ENCODE results near the gene KIAA1614.

Gene KIAA1614

DNA sequence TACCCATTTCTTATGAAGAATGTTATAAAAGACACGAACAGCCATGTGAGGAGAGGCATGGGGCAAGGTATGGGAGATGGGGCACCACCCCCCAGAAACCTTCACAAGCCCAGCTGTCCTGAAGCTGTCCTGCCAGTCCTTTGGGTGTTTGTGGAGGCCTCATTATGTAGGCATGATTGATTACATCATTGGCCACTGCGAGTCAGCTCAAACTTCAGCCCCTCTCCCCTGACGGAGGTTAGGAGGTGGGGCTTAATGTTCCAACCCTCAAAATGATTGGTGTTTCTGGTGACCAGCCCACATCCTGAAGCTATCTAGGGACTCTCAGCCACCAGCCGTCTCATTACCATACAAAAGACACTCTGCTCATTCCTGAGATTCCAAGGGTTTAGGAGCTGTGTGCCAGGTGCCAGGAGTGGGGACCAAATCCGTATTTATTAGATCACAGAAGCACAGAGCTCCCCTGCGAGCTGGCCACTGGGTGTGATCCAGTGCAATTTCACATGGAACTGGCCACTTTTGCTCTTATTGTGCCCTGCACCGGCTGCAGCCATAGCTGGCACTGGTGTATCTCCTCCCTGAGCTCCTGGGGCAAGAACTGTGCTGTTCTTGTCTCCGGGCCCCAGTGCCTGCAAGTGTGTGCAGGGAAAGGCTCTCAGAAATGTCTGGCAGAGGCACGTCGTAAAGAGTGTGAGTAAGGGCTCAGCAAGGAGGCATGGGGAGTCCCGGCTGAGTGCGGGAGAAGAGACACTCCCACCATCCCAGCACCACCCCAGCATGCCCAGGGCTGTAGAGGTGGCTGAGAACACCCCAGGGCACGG lies 10.5 kb downstream of the KIAA1614 start:
- no peak for DNase-seq (ENCODE audit: low read depth in 2 of 2, low spot score in 1 of 2)

DNA sequence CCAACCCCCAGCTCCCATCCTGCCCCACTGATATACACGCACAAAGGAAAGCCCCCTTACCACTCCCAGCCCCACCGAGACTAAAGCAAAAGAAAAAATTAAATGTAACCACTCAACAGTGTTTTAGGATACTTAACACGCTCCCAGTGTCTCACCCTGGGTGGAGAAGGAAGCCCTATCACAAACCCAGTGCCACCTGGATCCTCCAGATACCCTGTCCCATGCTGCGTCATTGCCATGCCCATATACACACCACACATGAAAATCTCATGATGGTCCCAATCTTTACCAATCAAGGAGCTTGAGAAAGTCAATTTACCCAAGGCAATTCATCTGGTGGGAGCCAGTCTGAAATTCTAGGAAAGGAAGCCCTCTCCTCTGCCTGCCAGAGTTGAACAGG lies 11.2 kb downstream of the KIAA1614 start:
- no peak for DNase-seq (ENCODE audit: low read depth in 2 of 2, low spot score in 1 of 2)

DNA sequence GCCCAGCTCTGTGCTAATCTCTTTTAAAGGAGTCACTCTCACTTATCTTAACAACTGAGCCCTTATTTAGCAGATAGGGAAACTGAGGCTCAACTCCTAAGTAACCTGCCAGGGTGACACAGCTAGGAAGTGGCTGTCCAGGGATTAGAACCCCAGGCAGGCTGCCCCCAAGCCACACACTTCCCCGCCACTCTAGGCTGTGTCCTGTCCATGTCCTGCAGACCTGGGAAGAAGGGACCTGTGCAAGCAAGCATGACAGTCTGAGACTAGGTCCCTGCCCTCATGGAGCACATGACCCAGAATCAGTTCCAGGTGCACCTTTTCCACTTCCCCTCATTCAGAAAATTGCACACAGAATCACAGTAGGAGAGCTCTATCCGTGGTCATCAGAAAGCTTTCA lies 12.2 kb downstream of the KIAA1614 start:
- DNase-seq (ENCODE audit: low read depth in 2 of 2, low spot score in 1 of 2): no peak

DNA sequence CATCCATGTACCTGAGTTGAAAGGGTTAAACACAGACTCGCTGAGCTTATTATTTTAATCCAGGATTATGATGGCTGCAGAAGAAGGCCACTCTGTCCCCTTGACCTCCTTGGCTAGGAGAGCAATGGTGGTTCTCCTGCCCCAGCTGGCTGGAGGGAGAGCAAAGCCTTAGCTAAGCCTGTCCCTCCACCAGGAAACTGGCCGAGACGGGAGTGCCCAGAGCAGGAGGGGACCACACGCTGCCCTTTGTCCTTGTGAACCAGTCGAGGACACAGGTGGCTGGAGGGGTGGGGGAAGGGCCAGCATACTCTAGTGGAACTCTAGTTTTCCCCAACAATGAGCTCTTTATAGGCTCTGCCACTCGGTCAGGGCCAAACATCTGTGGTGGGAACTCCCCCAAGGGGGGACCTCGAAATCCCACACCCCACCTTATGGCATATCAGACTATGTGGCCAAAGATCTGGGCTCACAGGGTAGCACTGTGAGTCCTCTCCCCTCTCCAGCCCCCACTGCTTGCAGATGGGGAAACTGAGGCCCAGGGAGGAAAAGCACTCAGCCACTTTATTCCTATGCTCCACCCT lies 12.9 kb downstream of the KIAA1614 start:
- DNase-seq (ENCODE audit: low read depth in 2 of 2, low spot score in 1 of 2): no peak

DNA sequence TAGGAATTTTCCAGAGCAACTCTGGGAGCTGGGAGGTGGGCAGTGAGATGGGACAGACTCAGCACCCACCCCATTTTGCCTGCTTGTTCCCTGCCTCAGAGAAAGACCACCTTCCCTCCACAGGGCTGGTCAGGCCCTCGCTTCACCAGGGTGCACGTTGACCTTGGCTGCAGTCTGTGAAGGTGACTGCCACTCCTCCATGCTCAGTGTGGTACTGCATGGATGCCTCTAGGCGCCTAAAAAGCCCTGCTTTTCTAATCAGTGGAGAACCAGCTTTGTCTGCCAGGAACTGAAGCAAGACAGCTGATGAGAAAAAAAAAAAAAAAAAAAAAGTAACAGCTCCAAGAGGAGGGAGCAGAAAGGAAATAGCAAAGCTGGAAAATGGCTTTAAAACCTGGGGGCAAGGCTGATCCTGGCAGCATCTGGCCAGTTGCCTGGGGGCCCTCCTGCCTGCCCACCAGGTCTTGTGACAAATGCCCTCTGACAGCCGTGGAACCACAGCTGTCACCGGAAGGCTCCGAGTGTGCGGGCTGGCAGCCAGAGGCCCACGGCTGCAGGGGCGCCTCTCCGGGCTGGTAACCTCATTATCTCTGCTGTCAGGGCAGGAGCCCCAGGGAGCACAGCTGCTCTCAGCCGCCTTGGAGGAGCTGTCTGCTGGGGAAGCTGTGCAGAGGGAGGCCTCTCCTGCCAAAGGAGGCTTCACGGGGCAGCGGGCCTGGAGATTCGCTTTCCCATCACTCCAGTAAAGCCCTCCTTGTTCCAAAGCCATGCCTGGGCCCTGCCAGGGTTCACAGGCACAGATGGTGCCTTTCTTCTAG lies 13.7 kb downstream of the KIAA1614 start:
- DNase-seq (ENCODE audit: low read depth in 2 of 2, low spot score in 1 of 2): no peak

DNA sequence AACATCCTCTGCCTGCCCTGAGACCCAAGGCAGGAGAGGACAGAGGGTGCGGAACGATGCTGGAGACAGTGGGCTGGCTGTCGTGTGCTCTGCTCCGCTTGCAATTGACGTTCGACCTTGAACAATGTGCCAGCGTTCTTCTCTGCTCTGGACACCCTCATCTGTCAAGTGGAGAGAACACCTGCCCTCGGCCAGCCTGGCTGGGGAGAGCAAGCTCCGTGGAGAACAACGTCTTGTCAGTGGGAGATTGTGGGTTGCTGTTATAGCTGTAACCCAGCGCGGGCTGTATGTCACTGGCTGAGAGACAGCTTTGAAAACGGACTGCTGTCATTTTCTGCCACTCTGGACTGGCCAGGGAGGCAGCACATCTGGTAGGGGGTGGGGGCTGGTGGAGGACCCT lies 14.7 kb downstream of the KIAA1614 start:
- no peak for DNase-seq (ENCODE audit: low read depth in 2 of 2, low spot score in 1 of 2)

DNA sequence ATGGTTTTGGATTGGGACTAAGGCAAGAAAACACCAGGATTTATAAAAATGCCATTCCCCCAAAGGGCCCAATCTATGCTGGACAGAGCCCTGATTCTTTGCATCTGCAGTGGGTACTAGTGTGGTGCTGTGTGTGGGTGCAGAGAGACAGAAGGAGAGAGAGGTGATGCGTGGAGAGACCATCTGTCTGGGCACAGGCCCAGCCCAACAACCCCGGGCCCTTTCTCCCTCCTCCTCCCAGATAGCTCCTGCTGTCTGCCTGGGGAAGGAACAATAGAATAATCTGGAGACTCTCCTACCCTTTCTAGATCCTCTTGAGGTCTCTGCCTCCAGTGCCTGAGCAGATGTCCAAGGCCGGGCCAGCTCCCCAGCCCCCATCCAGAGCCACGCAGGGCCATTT lies 15.1 kb downstream of the KIAA1614 start:
- DNase-seq (ENCODE audit: low read depth in 2 of 2, low spot score in 1 of 2): no peak

DNA sequence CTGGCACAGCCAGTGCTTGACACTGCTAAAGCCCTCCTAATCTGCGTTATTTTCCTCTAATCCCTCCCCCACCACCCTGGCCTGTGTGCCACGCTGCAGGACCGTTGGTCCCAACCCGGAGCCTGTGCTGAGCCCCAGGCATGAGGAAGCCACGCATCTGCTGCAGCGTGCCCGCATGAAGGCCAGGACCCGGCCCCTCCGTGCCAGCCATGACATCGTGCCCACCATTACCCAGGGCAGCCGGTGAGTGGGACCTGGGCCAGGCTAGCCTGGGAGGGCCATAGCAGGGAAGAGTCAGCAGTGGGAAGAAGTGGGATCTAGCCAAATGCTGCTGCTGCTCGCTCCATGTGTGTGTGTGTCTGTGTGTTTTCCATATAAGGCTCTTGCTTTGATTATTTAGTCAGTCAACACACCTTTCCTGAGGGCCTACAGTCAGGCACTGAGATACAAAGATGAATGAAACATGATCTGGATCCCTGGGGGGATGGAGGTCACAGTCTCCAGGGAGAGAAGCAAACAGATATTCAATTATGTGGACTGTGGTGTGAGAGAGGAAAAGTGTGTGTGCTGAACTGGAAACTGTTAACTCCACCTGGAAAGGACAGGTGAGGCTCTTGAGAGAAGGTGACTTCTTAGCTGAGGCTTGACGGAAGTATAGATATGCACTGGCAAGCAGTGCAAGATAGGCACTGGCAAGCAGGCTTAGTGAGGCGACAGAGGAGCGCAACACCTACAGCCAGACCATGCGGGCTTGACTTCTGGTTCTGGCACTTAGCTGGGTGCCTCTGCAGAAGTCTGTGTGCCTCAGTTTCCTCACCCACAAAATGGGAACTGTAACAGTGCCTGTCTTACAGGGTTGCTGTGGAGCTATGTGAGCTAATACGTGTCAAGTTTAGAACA lies 15.9 kb downstream of the KIAA1614 start:
- no peak for DNase-seq (ENCODE audit: low read depth in 2 of 2, low spot score in 1 of 2)

DNA sequence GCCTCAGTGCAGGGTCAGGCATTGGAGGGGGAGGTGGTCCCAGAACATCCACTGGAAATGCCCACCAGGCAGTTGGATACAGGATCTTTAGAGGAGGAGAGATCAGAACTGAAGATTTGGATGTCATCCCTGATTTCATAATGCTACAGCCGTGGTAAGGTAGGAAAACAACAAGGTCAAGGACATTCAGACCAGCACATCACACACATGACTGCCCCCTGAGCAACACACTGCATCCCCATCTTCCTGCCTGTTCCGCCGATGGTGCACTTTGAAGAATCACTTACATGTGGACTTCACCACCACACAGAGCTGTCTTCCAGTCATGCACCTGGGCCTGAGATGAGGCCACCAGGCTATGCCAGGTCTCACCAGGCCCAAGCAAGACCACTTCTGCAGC lies 16.7 kb downstream of the KIAA1614 start:
- no peak for DNase-seq (ENCODE audit: low read depth in 2 of 2, low spot score in 1 of 2)

DNA sequence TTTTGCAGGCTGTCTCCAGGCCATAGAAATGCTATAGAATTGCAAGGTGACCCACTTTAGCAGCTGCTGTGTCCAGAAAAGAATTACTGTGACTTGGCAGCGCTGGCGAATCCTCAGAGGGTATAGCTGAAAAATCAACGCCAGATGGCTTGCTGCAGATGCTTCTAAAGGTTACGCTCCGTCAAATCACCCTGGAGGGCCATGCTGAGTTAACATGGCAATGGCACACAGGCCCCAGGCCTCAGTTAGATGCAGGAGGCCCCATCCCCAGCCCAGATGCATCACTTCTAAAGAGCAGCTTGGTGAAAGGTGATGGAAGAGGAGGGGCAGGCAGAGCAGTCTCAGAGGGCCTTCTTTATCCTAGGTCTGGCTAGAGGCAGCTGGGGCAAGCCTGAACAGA lies 18.0 kb downstream of the KIAA1614 start:
- no peak for DNase-seq (ENCODE audit: low read depth in 2 of 2, low spot score in 1 of 2)

DNA sequence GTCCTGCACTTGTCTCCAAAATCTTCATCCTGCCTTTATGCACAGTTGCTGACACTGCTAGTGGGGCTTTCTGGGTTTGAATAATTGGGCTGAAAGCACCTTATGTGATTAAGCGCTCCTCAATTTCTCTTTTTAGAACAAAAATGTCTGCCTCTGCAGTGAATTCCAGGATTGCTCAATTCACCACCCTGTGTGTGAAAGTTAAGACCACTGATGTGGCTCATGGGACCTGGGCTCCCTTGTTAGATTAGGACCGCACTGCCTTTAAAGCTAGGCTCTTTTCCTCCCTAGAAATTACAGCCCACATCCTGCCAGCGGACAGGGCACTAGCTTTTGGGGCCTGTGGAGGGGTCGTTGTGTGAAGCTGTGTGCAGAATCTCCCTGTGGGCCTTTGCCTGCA lies 18.8 kb downstream of the KIAA1614 start:
- no peak for DNase-seq (ENCODE audit: low read depth in 2 of 2, low spot score in 1 of 2)

DNA sequence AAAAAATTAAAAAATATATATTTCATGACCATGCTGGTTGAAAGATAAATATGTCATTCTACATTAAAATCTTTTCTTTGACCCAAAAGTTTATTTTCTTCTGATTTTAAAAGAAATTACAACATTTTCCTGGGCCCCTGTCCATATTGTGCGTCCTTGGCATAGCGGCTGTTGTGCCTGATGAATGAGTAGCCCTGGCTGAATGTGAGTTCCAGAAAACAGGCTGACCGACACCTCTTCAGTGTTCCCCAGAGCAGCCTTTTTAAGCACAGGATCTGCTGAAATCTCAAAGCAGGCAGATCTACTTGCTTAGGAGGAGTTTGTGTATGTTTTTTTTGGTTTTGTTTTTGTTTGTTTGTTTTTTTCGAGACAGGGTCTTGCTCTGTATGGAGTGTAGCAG lies 19.7 kb downstream of the KIAA1614 start:
- no peak for DNase-seq (ENCODE audit: low read depth in 2 of 2, low spot score in 1 of 2)

DNA sequence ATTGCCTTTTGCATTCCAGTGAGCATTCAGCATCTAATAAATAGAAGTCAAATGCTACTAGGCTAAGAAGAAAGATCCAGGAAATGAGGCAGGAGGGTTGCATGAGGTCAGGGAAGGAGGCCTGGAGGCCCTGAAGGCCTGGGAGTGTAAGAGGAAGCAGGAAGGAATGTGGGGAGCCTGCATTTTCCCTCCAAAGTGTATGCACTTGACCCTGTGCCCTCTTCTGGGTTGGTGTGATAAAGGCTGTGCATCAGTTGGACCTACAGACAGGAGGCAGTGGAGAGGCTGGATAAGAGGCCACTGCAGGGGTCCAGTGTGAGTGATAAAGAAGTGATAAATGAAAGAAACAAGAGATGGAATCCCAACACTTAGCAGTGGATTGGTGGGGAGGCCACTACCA lies 20.4 kb downstream of the KIAA1614 start:
- no peak for DNase-seq (ENCODE audit: low read depth in 2 of 2, low spot score in 1 of 2)

DNA sequence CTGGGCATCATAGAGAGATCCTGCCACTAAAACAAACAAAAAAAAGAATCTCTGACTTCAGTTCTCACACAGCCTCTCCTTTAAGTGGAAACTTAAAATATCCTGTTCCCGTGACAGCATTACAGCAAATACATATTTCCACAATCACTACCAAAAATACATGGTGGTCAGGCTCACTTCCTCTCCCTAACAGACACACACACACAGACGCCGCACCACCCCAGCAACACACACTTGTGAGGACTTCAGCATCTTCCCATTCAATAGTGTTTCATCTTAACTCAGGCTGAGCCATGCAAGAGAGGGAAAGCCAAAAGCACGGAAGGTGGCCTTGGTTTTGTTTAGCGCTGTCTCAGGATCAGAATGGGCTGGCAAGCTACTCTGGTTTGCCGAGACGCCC lies 21.9 kb downstream of the KIAA1614 start:
- DNase-seq (ENCODE audit: low read depth in 2 of 2, low spot score in 1 of 2): no peak

DNA sequence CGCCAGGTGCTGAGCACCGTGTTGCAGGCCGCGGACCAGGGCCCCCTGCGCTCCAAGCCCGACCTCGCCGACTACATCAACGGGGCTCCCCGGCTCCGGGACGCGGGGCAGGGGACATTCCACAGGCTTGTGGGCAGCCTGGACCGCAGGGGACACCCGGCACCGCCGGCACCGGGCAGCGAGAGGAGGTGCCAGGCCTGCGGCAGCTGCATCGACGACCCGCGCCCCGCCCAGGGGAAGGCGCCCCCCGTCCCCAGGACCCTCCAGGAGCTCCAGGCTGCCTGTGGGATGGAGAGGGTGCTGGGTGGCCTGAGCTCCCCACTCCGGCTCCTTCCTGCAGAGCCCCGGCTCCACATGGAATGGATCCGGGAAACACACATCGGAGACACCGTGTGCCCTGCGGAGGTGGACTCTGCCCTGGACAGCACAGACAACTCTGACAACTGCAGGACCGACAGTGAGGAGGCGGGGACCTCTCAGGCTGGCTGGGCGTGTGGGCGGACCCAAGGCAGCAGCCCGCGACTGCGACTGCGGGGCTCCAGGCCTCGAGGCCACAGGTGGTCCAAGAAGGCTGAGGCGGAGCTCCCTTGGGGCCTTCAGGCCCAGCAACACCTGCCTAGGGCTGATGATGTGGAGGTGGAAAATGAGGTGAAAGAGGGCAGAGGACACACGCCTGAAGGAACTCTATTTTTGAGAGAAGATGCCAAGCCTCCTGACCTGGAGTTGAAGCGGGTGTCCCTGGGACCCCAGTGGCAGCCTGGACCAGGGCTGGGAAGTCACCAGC lies 22.8 kb downstream of the KIAA1614 start:
- DNase-seq (ENCODE audit: low read depth in 2 of 2, low spot score in 1 of 2): no peak

DNA sequence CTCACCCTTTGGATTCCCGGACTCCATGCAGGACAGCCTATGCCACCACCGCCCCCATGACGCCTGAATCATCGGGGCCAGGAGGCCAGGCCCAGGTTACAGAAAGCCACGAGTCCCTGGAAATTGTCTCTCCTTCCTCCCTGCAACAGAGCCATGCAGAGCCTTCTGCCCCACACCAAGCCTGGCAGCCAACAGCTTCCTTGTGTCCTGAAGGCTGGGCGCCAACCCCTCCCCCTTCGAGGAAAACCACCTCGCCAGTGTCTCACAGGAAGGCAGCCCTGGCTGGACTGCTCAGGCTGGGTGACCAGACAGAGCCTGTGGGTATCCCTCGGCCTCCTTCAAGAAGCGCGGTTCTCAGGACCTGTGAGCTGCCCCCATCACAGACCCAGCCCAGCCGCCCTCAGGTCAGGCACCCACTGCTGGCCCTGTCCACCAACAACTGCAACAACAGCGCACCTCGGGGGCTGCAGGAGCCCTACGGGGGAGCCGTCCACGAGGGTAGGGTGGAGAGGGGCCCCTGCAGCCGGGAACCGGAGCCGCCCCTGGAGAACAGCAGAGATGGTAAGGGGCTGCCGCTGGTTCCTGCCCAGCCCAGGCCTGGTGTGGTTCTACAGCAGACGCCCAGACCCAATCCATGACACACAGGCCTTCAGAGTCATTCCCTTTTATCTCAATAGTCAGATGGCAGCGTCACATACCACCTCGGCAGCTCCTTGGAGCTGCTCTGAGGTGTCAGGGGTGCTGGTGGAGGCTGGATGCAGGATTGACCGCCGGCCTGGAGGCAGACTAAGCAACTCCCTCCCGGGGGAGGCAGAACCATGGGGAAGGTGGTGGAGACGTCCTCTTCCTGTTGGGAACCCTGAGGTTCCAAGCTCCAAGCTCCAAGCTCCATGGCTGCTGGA lies 23.7 kb downstream of the KIAA1614 start:
- DNase-seq (ENCODE audit: low read depth in 2 of 2, low spot score in 1 of 2): no peak

DNA sequence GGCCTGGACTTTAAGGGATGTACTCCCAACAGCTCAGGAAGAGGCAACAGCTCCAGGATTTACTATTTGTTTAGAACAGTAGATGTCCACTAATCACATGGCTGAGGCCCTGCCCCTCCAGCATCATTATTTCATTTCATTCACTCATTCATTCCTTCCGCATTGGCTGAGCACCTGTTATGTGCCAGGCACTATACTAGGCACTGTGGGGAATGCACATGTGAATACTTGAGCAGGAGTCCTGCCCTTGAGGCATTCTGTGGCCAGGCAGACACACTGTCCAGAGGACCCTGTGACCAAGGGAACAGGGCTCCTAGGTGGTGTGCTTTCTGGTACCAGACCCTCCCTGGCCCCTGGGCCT lies 24.3 kb downstream of the KIAA1614 start:
- DNase-seq (ENCODE audit: low read depth in 2 of 2, low spot score in 1 of 2): no peak

DNA sequence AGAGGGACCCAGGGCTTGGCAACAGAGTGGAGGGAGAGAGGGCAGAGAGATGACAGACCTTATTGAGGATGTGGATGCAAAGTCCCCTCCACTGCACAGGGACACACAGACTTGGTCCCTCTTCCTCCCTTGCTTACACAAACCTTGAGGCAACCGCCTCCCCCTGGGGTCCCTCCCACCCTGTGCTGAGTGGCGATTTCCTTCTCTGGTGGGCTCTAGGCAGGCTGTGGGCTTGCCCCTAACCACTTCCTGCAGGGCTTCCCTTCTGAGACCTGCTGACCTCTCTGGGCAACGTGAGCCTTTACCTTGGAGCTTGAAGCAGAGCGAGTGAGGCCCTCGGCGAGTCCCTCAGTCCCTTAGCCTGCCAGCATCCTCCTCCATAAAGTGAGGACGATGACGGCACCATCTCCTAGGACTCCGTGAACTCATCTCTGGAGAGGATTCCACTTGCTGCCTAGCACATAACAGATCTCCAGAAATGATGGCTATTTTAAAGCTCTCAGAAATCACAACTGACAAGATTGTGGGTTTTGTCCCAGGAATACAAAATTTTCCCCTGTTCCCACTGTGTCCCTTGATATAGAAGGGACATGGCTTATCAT lies 25.0 kb downstream of the KIAA1614 start:
- DNase-seq (ENCODE audit: low read depth in 2 of 2, low spot score in 1 of 2): no peak

DNA sequence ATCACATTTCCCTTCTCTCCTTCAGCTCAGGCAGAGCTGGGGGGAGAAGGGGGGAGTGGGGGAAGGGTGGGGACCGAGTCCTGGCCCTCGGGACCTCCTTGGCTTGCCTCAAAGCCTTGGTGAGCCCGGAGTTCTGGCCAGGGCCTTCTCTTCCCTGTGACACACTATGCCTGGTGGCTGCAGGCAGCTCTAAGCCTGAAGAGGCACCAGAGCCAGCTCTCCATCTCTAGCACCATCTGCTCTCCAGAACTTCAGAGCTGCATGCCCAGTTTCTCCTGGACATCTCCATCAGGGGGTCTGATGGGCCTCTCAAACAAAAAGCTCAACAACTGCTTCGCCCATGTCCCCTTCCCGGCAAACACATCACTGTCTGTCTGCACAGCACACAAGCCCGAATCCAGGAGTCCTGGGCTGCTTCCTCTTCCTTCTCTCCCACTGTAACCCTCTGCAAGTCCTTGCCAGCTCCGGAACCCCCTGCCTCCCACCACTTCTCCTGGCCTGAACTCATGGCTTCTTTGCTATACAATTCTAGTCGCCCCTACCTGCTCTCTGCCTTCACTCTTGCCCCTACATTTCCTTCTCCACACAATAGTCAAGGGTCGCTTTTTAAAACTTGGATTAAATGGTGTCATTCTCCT lies 26.5 kb downstream of the KIAA1614 start:
- no peak for DNase-seq (ENCODE audit: low read depth in 2 of 2, low spot score in 1 of 2)

Data from stimulated activated CD8-positive, alpha-beta memory T cell treated with anti-CD3 and anti-CD28 coated beads, Interleukin-4, amount 100 ng/mL, for 1 hour (primary cell).